LNCaP clone FGC (cell line): ENCODE data around the gene NOC2L.

Experiments
- DNase-seq: peaks from one replicate; pipeline ENCODE4 v3.0.0-alpha.2; 2011; ENCODE audit warnings: low read depth
- H3K4me3 ChIP-seq: 2 replicates; pipeline ENCODE4 v1.5.1; 2011; ENCODE audit warnings: mild to moderate bottlenecking, low read depth, low read length, control low read depth
- CTCF ChIP-seq: IDR thresholded peaks from 2 replicates; pipeline ENCODE4 v1.5.1; 2012; ENCODE audit warnings: mild to moderate bottlenecking; ENCODE audit not compliant: control insufficient read depth, insufficient read depth; ENCODE audit errors: extremely low read depth

The NOC2L gene

DNA sequence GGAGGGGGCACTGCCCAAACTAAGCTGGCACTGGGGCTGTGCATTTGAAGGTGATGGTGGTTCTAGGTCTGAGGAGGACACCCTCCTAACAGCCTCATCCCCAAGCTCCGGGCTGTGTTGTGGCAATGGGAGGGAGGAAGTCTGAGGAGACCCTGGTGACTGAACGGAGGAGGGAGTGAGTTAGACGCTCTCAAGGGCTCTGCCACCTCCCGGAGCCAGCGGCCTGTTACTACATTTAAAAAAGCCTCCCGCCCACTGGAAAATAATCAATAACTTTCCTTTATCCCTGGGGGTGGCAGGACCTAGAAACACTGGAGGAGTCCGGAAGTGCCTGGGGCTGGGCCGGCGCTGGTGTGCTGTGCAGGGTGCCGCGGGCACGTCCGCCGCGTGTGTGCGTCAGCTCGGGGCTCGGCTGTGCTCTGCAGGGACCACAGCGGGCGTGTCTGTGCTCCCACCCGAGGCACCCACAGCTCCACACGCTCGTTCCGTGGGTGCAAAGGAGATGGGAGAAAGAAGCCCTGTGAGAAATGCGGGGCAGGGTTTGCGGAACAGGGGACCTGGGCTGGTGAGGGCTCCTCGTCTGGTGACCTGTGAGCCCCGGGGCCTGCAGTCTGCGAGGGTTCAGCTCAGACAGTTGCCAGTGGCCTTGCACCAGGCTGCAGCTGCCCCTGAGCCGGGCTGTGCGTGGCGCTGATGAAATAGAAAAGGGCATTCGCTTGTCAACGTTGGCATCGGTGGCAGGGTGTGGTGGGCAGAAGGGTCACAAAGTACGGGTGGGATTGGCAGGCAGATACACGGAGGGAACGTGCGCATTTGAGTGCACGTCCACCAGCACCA is 30.0 kb downstream of the NOC2L start:
- no peak overlapping the region for H3K4me3 ChIP-seq
- no peak for DNase-seq
- no peak for TF ChIP-seq CTCF

GRCh38 chr1:927748-928147 is 31.3 kb downstream of the NOC2L start:
- TF ChIP-seq CTCF = no peak
- DNase-seq = no peak

DNA sequence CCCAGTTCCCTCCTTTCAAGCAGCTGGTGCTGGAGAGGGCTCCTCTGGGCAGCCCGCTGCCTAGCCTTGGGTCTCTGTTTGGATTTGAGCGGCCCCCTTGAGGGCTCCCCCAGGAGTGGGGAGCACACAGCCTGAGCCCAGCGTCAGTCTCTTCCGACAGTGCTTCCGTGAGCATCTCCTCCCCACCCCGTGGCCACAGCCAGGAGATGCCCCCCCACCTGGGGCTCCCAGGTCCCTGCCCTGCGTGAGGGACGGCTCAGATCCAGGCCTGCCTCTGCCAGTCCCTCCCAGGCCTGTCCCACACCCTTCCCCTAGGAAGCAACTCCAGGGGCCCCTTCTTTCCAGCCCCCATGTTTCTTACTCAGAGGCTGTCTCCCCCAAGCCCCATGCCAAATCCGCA is 31.8 kb downstream of the NOC2L start:
- H3K4me3 ChIP-seq = no peak overlapping the region
- DNase-seq = no peak
- no peak for TF ChIP-seq CTCF

More at GRCh38 chr1:927748-928147, 31.3 kb downstream of the NOC2L start:
- no peak overlapping the region for H3K4me3 ChIP-seq

- DNase-seq = no peak
- H3K4me3 ChIP-seq = peak overlapping the region; percentile 53
- TF ChIP-seq CTCF = no peak
Measured at GRCh38 chr1:925561-926421, 33.3 kb downstream of the NOC2L start.

DNA sequence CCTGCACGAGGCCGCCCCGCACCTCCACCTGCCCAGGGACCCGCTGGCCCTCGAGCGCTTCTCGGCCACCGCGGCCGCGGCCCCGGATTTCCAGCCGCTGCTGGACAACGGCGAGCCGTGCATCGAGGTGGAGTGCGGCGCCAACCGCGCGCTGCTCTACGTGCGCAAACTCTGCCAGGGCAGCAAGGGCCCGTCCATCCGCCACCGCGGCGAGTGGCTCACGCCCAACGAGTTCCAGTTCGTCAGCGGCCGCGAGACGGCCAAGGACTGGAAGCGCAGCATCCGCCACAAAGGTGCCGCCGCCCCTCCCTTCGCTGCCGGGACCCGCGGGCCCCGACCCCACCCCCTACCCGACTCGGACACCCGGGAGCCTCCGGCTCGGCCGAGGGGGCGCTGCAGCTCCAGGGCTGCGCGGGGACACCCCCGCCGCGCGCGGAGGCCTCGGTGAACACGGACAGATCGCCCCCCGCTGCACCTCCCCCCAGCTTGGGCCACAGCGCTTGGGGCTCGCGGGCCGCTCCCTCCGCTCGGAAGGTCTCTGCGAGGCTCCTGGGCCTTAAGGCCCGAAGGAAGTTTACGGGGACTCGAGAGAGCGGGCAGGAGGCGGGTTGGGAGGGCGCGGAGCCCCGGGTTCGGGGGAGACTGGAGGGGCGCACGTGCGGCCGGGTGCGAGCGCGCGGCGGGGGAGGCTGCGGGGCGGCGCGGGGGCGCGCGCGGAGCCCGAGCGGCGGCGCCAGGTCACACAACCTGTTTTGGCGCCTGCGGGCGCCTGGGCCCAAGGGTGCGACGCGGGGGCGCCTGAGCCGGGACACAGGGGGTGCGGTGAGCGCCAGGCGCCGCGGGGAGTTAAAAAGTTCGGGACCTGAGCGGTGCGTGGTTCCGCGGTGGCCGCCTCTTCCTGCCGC is 34.1 kb downstream of the NOC2L start:
- peak overlapping the region; percentile 53 for H3K4me3 ChIP-seq
- peak; percentile 15; the same call in 1 of the 2 replicates for TF ChIP-seq CTCF
- DNase-seq = no peak

DNA sequence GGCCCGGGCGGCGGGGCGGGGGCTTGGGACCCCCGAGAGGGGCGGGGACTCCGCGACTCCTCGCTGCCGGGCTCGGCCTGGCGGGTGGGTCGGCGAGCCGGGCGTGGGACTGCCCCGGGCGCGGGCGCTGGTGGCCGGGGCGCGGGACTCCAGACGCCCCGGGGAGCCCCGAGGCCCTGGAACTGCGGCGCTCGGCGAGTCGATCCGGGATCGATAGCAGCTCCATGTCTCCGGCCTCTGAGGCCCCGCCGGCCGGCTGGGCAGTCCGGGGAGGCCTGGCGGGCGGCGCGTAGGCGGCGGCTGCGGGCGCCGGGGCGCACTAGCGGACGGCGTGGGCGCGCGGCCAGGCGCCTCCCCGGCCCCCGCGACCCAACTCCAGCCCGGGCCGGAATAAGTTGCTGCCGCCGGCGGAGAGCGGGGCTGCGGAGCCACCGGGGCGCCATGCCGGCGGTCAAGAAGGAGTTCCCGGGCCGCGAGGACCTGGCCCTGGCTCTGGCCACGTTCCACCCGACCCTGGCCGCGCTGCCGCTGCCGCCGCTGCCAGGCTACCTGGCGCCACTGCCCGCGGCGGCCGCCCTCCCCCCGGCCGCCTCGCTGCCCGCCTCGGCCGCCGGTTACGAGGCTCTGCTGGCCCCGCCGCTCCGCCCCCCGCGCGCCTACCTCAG is 34.9 kb downstream of the NOC2L start:
- peak overlapping the region; percentile 53 for H3K4me3 ChIP-seq
- no peak for TF ChIP-seq CTCF
- DNase-seq = no peak
